Stimulated activated CD8-positive, alpha-beta memory T cell treated with anti-CD3 and anti-CD28 coated beads, Interleukin-15, amount 100 ng/mL, for 48 hours (primary cell): ENCODE data around the gene C7orf57.

Experiments
- DNase-seq, 2 donors: peaks; one replicate each; pipeline ENCODE4 v3.0.0-alpha.2; 2020; ENCODE audit warnings: low read depth in 2 of 2

The C7orf57 gene

GRCh38 chr7:48109848-48110663 lies 74.7 kb downstream of the C7orf57 start:
- DNase-seq: peak; percentile 65 to 68

GRCh38 chr7:48110868-48111267 lies 75.5 kb downstream of the C7orf57 start:
- DNase-seq: no peak
